Activated CD8-positive, alpha-beta memory T cell treated with anti-CD3 and anti-CD28 coated beads, Interleukin-2, amount 10 ng/mL, durations not matched to agents 7 days and 5 days (primary cell): ENCODE measurements around the gene GALNT10. TPM values are rescaled to one million over a fixed set of nuclear protein-coding genes. Genes with fewer than 3 reads are reported as not detected.

Experiments
- ATAC-seq: fragments of 150-1000 bp; cut with Tn5 transposase; one replicate; pipeline ENCODE4 v1.10.0; 2021; ENCODE audit warnings: moderate library complexity
- CTCF ChIA-PET: fragments of 350-600 bp; sonication (Branson Sonifier 250); formaldehyde crosslinking; loops from one replicate; lab custom pipeline; 2021; ENCODE audit warnings: antibody characterized with exemption; lab: Charles Lee
- DNase-seq: peaks from one replicate; pipeline ENCODE4 v3.0.0-alpha.2; 2020
- H3K27ac Mint-ChIP-seq: one replicate; pipeline ENCODE4 v1.8.0; 2021; ENCODE audit warnings: mild to moderate bottlenecking, mixed read lengths
- H3K27me3 Mint-ChIP-seq: one replicate; pipeline ENCODE4 v1.8.0; 2021; ENCODE audit warnings: mixed read lengths
- H3K36me3 Mint-ChIP-seq: one replicate; pipeline ENCODE4 v1.8.0; 2021; ENCODE audit warnings: mild to moderate bottlenecking, mixed read lengths
- H3K4me1 Mint-ChIP-seq: one replicate; pipeline ENCODE4 v1.8.0; 2021; ENCODE audit warnings: mixed read lengths
- H3K4me3 Mint-ChIP-seq: one replicate; pipeline ENCODE4 v1.8.0; 2021; ENCODE audit warnings: mild to moderate bottlenecking, moderate library complexity, mixed read lengths
- H3K9me3 Mint-ChIP-seq: one replicate; pipeline ENCODE4 v1.8.0; 2022; ENCODE audit warnings: low read depth, mixed read lengths
- total RNA-seq, 2 experiments: library from RNA; stranded (reverse); gene quantifications; one replicate each; pipeline ENCODE4 v1.2.3, GENCODE V29; 2021

The GALNT10 gene
- total RNA-seq, 2 experiments from 2014 or later = 28.4 to 34.8 TPM

GRCh38 chr5:154309371-154309745 is 118.8 kb downstream of the GALNT10 start:
- DNase-seq = no peak
- CTCF ChIA-PET = no interaction called here

GRCh38 chr5:154309805-154310204 is 119.3 kb downstream of the GALNT10 start:
- DNase-seq = no peak
- peaks cover 11% of the 10 kb centered on the region for H3K4me1 Mint-ChIP-seq
- no peaks in the 10 kb centered on the region for H3K9me3 Mint-ChIP-seq
- ATAC-seq = no peak
- no peaks in the 10 kb centered on the region for H3K27me3 Mint-ChIP-seq
- CTCF ChIA-PET = no interaction called here
- no peak overlapping the region for H3K27ac Mint-ChIP-seq
- H3K4me3 Mint-ChIP-seq = no peak overlapping the region
- H3K36me3 Mint-ChIP-seq = peaks cover 15% of the 10 kb centered on the region

More at GRCh38 chr5:154309371-154309745, 118.8 kb downstream of the GALNT10 start:
- Mint-ChIP-seq H3K4me3 (no peak overlapping the region), H3K36me3 (peaks cover 18% of the 10 kb centered on the region), H3K27me3 (no peaks in the 10 kb centered on the region), H3K4me1 (peaks cover 11% of the 10 kb centered on the region), H3K9me3 (no peaks in the 10 kb centered on the region), H3K27ac (no peak overlapping the region)
- no peak for ATAC-seq

GRCh38 chr5:154311362-154311761 is 120.8 kb downstream of the GALNT10 start:
- no peak for DNase-seq
- peaks cover 11% of the 10 kb centered on the region for H3K36me3 Mint-ChIP-seq
- ATAC-seq = no peak
- no peak overlapping the region for H3K27ac Mint-ChIP-seq
- CTCF ChIA-PET = interaction anchor here (0.6 kb wide), 1 partner anchor 173 kb away, joined by 3 read pairs; no protein-coding TSS in a partner anchor
- peaks cover 11% of the 10 kb centered on the region for H3K4me1 Mint-ChIP-seq
- H3K4me3 Mint-ChIP-seq = no peak overlapping the region
- H3K27me3 Mint-ChIP-seq = no peaks in the 10 kb centered on the region
- no peaks in the 10 kb centered on the region for H3K9me3 Mint-ChIP-seq

DNA sequence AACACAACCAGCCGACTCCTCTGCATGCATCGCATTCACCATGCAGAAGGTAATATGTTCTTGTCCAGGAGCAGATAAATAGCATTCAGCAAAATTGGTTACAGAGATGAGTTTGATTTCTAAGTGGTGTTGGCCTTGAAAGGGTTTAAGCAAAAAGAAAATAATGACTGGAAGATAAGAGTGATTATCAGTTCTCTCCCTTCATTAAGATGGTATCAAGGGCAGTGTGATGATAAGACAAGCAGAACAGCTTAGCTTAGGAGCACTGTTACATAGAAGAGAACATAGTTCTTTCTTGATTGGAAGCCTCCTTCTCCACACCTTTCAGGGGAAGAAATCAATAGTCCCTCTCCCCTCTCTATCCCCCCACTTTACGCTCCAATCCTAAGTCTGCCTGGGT is 121.5 kb downstream of the GALNT10 start:
- no peak overlapping the region for H3K27ac Mint-ChIP-seq
- no peak for ATAC-seq
- peaks cover 9% of the 10 kb centered on the region for H3K36me3 Mint-ChIP-seq
- H3K27me3 Mint-ChIP-seq = no peaks in the 10 kb centered on the region
- H3K4me1 Mint-ChIP-seq = peaks cover 11% of the 10 kb centered on the region
- CTCF ChIA-PET = no interaction called here
- H3K4me3 Mint-ChIP-seq = no peak overlapping the region
- DNase-seq = no peak
- H3K9me3 Mint-ChIP-seq = no peaks in the 10 kb centered on the region

DNA sequence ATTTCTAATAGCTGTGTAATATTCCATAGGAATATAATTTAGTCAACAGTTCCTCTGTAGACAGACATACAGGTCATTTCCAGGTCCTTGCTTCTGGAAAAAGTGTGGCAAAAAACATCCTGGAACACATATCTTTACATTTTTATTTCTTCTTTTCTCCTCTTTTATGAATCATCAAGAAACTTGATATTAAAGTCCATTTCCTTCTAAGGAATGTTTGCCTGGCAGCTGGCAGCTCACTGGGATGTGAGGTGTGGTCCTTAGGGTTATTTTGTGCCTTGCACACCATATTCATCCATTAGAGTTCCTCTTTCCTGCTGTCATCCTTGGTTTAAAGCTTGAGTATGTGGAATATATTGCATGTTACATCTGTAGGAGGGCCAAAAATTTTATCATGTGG is 122.0 kb downstream of the GALNT10 start:
- H3K36me3 Mint-ChIP-seq = peaks cover 9% of the 10 kb centered on the region
- H3K27me3 Mint-ChIP-seq = no peaks in the 10 kb centered on the region
- CTCF ChIA-PET = no interaction called here
- H3K4me3 Mint-ChIP-seq = no peak overlapping the region
- no peaks in the 10 kb centered on the region for H3K9me3 Mint-ChIP-seq
- peaks cover 11% of the 10 kb centered on the region for H3K4me1 Mint-ChIP-seq
- no peak overlapping the region for H3K27ac Mint-ChIP-seq
- ATAC-seq = no peak
- DNase-seq = no peak

GRCh38 chr5:154313360-154314017 is 123.0 kb downstream of the GALNT10 start:
- H3K4me3 Mint-ChIP-seq = no peak overlapping the region
- no peak for DNase-seq
- peaks cover 11% of the 10 kb centered on the region for H3K4me1 Mint-ChIP-seq
- ATAC-seq = no peak
- no peaks in the 10 kb centered on the region for H3K27me3 Mint-ChIP-seq
- CTCF ChIA-PET = no interaction called here
- peaks cover 9% of the 10 kb centered on the region for H3K36me3 Mint-ChIP-seq
- H3K27ac Mint-ChIP-seq = no peak overlapping the region
- H3K9me3 Mint-ChIP-seq = no peaks in the 10 kb centered on the region

DNA sequence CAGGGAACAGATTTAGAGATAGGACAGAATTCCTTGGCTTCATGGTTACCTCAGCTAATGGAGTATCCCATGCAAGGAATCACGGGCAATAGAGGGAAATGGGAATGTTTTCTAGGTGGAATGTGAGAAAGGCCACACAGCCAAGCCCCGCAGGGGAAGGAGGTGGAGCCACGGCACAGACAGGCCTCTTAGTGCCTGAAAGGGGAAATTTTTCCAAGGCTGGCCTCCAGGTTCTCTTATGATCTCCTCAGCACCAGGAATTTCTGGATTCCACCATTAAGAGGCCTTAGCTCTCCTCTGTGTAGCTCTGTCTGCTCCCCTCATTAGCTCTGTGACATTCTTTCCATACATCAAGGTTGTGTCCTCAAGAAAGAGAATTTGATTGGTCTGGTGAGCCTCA is 124.7 kb downstream of the GALNT10 start:
- ATAC-seq = no peak
- CTCF ChIA-PET = no interaction called here

DNA sequence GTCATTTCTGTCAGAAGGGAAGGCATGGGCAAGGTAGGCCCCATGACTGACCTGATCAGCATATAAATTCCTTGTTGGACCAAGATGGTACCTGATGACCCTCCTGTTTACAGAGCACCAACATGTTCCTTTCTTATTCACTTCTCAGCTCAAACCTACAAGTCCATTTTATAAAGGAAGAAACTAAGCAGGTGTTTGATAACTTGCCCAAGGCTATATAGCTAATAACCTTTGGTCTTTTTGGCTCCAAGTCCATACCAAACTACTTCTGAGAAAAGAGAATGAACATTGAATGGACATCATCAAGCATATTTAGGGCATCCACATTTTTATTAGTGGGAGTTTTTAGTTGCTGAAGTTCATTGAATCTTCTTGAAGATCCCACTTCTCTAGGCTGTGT is 125.2 kb downstream of the GALNT10 start:
- CTCF ChIA-PET = no interaction called here
- Mint-ChIP-seq H3K4me3 (no peak overlapping the region), H3K4me1 (peaks cover 4% of the 10 kb centered on the region), H3K27ac (no peak overlapping the region), H3K27me3 (no peaks in the 10 kb centered on the region), H3K9me3 (no peaks in the 10 kb centered on the region), H3K36me3 (peaks cover 4% of the 10 kb centered on the region)
- ATAC-seq (no peak), DNase-seq (no peak)

More for the DNA sequence above, 124.7 kb downstream of the GALNT10 start:
- Mint-ChIP-seq H3K9me3 (no peaks in the 10 kb centered on the region), H3K4me3 (no peak overlapping the region), H3K4me1 (peaks cover 4% of the 10 kb centered on the region), H3K27me3 (no peaks in the 10 kb centered on the region), H3K27ac (no peak overlapping the region), H3K36me3 (peaks cover 4% of the 10 kb centered on the region)
- DNase-seq = no peak

GRCh38 chr5:154316223-154316935 is 125.8 kb downstream of the GALNT10 start:
- no peak for ATAC-seq
- H3K27ac Mint-ChIP-seq = no peak overlapping the region
- H3K27me3 Mint-ChIP-seq = no peaks in the 10 kb centered on the region
- DNase-seq = no peak
- no peaks in the 10 kb centered on the region for H3K9me3 Mint-ChIP-seq
- CTCF ChIA-PET = no interaction called here
- H3K4me1 Mint-ChIP-seq = peaks cover under 1% of the 10 kb centered on the region
- no peak overlapping the region for H3K4me3 Mint-ChIP-seq
- peaks cover 4% of the 10 kb centered on the region for H3K36me3 Mint-ChIP-seq

DNA sequence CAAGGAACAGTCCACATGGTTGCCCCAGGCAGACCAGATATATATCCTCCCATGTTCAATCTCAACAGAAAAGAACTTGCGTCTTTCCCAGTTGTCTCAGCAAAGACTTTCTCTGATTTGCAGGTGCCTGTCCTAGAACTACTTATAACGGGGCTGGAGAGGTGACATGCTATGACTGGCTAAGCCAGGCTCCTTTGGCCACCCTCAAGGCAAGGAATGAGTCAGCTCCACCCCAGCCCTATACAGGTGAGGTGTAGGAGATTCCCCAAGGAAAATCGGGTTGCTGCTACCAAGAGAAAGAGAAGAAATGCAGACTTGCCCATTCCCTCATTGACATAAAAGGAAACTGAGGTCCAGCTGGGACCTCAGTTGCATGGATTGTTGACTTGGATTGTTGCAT is 127.4 kb downstream of the GALNT10 start:
- H3K36me3 Mint-ChIP-seq = peaks cover 6% of the 10 kb centered on the region
- no peak overlapping the region for H3K27ac Mint-ChIP-seq
- ATAC-seq (no peak), DNase-seq (no peak)
- no peaks in the 10 kb centered on the region for H3K9me3 Mint-ChIP-seq
- CTCF ChIA-PET = interaction anchor here (0.6 kb wide), 1 partner anchor 20 kb away, joined by 3 read pairs; no protein-coding TSS in a partner anchor
- no peaks in the 10 kb centered on the region for H3K27me3 Mint-ChIP-seq
- no peaks in the 10 kb centered on the region for H3K4me1 Mint-ChIP-seq
- H3K4me3 Mint-ChIP-seq = no peak overlapping the region

- Mint-ChIP-seq H3K36me3 (peaks cover 6% of the 10 kb centered on the region), H3K4me1 (no peaks in the 10 kb centered on the region), H3K27me3 (no peaks in the 10 kb centered on the region), H3K4me3 (no peak overlapping the region), H3K9me3 (no peaks in the 10 kb centered on the region), H3K27ac (no peak overlapping the region)
- ATAC-seq = no peak
- no peak for DNase-seq
- CTCF ChIA-PET = interaction anchor here (0.6 kb wide), 1 partner anchor 21 kb away, joined by 3 read pairs; no protein-coding TSS in a partner anchor
Measured at GRCh38 chr5:154318691-154319090, 128.2 kb downstream of the GALNT10 start.

DNA sequence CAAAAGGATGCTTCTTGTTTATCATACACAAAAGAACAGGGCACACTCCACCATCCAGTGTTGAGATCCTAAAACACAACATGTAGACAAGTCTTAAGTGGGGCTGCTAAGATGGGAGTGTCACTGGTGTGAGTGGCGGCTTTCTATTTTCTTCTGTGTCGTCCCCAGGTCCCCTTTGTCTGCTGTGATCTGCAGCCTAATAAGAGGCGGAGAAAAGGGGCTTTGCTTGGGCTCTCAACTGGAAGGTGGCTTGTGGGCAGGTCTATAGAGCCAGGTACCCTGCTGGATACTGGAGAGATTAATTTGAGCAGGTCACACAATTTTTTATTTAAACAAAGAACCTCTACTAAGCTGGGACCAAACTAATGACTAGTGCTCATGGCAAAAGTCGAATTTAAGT is 129.2 kb downstream of the GALNT10 start:
- no peaks in the 10 kb centered on the region for H3K4me1 Mint-ChIP-seq
- ATAC-seq = no peak
- no peak overlapping the region for H3K27ac Mint-ChIP-seq
- H3K36me3 Mint-ChIP-seq = peaks cover 6% of the 10 kb centered on the region
- no peaks in the 10 kb centered on the region for H3K27me3 Mint-ChIP-seq
- no peak overlapping the region for H3K4me3 Mint-ChIP-seq
- CTCF ChIA-PET = no interaction called here
- DNase-seq = no peak
- no peaks in the 10 kb centered on the region for H3K9me3 Mint-ChIP-seq

GRCh38 chr5:154320224-154321089 is 129.9 kb downstream of the GALNT10 start:
- ATAC-seq (no peak), DNase-seq (no peak)
- no peak overlapping the region for H3K27ac Mint-ChIP-seq
- CTCF ChIA-PET = no interaction called here
- no peaks in the 10 kb centered on the region for H3K4me1 Mint-ChIP-seq
- no peak overlapping the region for H3K4me3 Mint-ChIP-seq
- H3K27me3 Mint-ChIP-seq = no peaks in the 10 kb centered on the region
- H3K9me3 Mint-ChIP-seq = no peaks in the 10 kb centered on the region
- peaks cover 4% of the 10 kb centered on the region for H3K36me3 Mint-ChIP-seq
